Measurements from ENCODE around the gene PEAK1. TPM values are rescaled to one million over a fixed set of nuclear protein-coding genes. Genes with fewer than 3 reads are reported as not detected.
A peak's percentile ranks its signal among the peaks of the same experiment; 100 is the strongest.

PEAK1 gene
- total RNA-seq, 1 donor, result 133 TPM

DNA sequence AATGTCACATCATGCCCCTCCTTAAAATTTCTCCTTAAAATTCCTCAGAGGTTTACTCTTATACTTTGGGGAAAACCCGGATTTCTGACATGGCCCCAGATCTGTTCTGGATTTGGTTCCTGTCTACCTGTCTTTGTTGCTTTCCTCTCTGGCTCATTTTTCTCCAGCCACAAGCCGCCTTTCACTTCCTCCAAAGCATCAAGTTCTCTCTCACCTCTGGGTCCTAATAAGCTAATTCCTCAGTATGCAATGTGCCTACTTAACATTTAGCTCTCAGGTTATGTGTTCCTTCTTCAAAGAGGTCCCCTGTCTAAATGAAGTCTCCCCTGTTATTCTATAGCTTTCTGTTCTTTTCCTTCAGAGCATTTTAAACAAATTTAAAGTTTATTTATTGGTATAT lies 16.9 kb upstream of the PEAK1 start:
- H3K36me3 ChIP-seq (ENCODE audit: insufficient read depth, low read length), result no peaks in the 10 kb centered on the region
- no peak for DNase-seq (ENCODE audit: insufficient read length, low spot score, missing footprints)

GRCh38 chr15:77430652-77431051 lies 10.7 kb upstream of the PEAK1 start:
- Histone ChIP-seq H4K20me1 (ENCODE audit: insufficient read depth, low read length) (peaks cover 23% of the 10 kb centered on the region), H3K4me2 (ENCODE audit: insufficient read depth, low read length) (no peak overlapping the region), H3K4me1 (ENCODE audit: insufficient read depth, low read length) (no peaks in the 10 kb centered on the region), H3K4me3 (ENCODE audit: insufficient read depth, low read length) (no peak overlapping the region), H2AFZ (ENCODE audit: low read length) (no peak overlapping the region), H3K9me3 (ENCODE audit: low read depth, low read length) (no peaks in the 10 kb centered on the region), H3K27ac (ENCODE audit: low read depth, low read length) (no peak overlapping the region), H3K36me3 (ENCODE audit: insufficient read depth, low read length) (no peaks in the 10 kb centered on the region), H3K79me2 (ENCODE audit: insufficient read depth, low read length) (peaks cover 60% of the 10 kb centered on the region), H3K27me3 (ENCODE audit: insufficient read depth, low read length) (no peaks in the 10 kb centered on the region)
- peak; percentile 21 for DNase-seq (ENCODE audit: insufficient read length, low spot score, missing footprints)
- TF ChIP-seq, protein P1, sequence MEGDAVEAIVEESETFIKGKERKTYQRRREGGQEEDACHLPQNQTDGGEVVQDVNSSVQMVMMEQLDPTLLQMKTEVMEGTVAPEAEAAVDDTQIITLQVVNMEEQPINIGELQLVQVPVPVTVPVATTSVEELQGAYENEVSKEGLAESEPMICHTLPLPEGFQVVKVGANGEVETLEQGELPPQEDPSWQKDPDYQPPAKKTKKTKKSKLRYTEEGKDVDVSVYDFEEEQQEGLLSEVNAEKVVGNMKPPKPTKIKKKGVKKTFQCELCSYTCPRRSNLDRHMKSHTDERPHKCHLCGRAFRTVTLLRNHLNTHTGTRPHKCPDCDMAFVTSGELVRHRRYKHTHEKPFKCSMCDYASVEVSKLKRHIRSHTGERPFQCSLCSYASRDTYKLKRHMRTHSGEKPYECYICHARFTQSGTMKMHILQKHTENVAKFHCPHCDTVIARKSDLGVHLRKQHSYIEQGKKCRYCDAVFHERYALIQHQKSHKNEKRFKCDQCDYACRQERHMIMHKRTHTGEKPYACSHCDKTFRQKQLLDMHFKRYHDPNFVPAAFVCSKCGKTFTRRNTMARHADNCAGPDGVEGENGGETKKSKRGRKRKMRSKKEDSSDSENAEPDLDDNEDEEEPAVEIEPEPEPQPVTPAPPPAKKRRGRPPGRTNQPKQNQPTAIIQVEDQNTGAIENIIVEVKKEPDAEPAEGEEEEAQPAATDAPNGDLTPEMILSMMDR (IDR thresholded peaks at IDR 0.05; ENCODE audit: extremely low read depth, low read depth, low read length), result no peak

More for the DNA sequence above, 16.9 kb upstream of the PEAK1 start:
- Histone ChIP-seq H3K27ac (ENCODE audit: low read depth, low read length) (no peak overlapping the region), H2AFZ (ENCODE audit: low read length) (no peak overlapping the region), H3K4me1 (ENCODE audit: insufficient read depth, low read length) (peaks cover 7% of the 10 kb centered on the region), H3K27me3 (ENCODE audit: insufficient read depth, low read length) (no peaks in the 10 kb centered on the region), H3K4me3 (ENCODE audit: insufficient read depth, low read length) (no peak overlapping the region), H4K20me1 (ENCODE audit: insufficient read depth, low read length) (peaks cover 22% of the 10 kb centered on the region), H3K9me3 (ENCODE audit: low read depth, low read length) (no peaks in the 10 kb centered on the region), H3K79me2 (ENCODE audit: insufficient read depth, low read length) (peaks cover 45% of the 10 kb centered on the region), H3K4me2 (ENCODE audit: insufficient read depth, low read length) (no peak overlapping the region)
- TF ChIP-seq, protein P1 (IDR thresholded peaks at IDR 0.05; ENCODE audit: extremely low read depth, low read depth, low read length), result no peak

DNA sequence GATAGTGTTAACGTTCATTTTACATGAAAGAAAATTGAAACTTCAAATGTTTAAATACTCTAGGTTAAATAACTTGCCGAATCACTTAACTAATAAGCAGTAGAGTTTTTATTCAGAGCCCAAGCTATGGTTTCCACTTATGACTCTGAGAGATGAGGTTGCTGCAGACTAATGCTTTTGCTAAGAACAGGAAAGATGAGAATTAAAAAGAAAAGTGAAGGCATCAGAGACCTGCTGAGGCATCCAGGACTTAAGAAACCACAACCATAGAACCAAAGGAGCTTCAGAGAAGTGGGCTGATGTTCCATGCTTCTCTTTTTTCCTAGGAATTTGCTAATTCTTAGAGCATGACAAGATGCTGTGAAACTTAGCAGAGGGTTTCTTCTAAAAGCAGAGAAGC lies 10.3 kb upstream of the PEAK1 start:
- no peak overlapping the region for H2AFZ ChIP-seq (ENCODE audit: low read length)
- no peak for DNase-seq (ENCODE audit: insufficient read length, low spot score, missing footprints)

DNA sequence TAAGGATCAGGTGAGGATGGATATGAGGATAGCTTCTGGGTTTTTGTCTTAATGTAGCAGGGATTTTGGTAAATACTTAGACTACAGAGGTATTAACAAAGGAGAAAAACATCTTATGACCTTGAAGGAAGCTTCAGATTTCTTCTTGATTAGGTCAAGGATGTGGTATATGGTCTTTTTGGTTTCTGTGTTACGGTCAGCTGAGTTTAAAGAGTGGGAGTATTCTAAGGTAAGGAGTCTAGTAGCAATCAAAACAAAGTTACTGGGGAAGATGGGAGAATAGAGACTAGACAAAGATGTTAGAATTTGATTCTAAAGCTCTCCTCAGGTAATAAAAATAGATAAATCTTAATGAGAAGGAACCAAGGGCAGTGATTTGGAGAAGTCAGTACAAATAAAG lies 7.0 kb upstream of the PEAK1 start:
- Histone ChIP-seq H2AFZ (ENCODE audit: low read length) (no peak overlapping the region), H3K27ac (ENCODE audit: low read depth, low read length) (no peak overlapping the region), H3K4me1 (ENCODE audit: insufficient read depth, low read length) (peaks cover 2% of the 10 kb centered on the region), H3K9me3 (ENCODE audit: low read depth, low read length) (no peaks in the 10 kb centered on the region), H3K36me3 (ENCODE audit: insufficient read depth, low read length) (no peaks in the 10 kb centered on the region), H3K4me3 (ENCODE audit: insufficient read depth, low read length) (no peak overlapping the region), H4K20me1 (ENCODE audit: insufficient read depth, low read length) (peaks cover 32% of the 10 kb centered on the region), H3K79me2 (ENCODE audit: insufficient read depth, low read length) (peaks cover 87% of the 10 kb centered on the region), H3K4me2 (ENCODE audit: insufficient read depth, low read length) (no peak overlapping the region), H3K27me3 (ENCODE audit: insufficient read depth, low read length) (no peaks in the 10 kb centered on the region)
- TF ChIP-seq, protein P1 (IDR thresholded peaks at IDR 0.05; ENCODE audit: extremely low read depth, low read depth, low read length), result no peak
- DNase-seq (ENCODE audit: insufficient read length, low spot score, missing footprints), result no peak

More for the DNA sequence above, 10.3 kb upstream of the PEAK1 start:
- no peak overlapping the region for H3K4me3 ChIP-seq (ENCODE audit: insufficient read depth, low read length)
- H3K4me1 ChIP-seq (ENCODE audit: insufficient read depth, low read length), result no peaks in the 10 kb centered on the region
- H3K27ac ChIP-seq (ENCODE audit: low read depth, low read length), result no peak overlapping the region
- no peaks in the 10 kb centered on the region for H3K36me3 ChIP-seq (ENCODE audit: insufficient read depth, low read length)
- H3K9me3 ChIP-seq (ENCODE audit: low read depth, low read length), result no peaks in the 10 kb centered on the region
- H3K4me2 ChIP-seq (ENCODE audit: insufficient read depth, low read length), result no peak overlapping the region
- H4K20me1 ChIP-seq (ENCODE audit: insufficient read depth, low read length), result peaks cover 26% of the 10 kb centered on the region
- H3K27me3 ChIP-seq (ENCODE audit: insufficient read depth, low read length), result no peaks in the 10 kb centered on the region
- TF ChIP-seq, protein P1 (IDR thresholded peaks at IDR 0.05; ENCODE audit: extremely low read depth, low read depth, low read length), result no peak
- peaks cover 63% of the 10 kb centered on the region for H3K79me2 ChIP-seq (ENCODE audit: insufficient read depth, low read length)

All from osteoblast (primary cell).